Nephron (organoid): ENCODE measurements around the gene AGBL2.
"Not testable (repeated sequence)": the region's sequence is repeated elsewhere in the genome, so short reads cannot be mapped to it uniquely, and the experiment has no call there.

ENCODE experiments used
- H3K27ac Mint-ChIP-seq, 3 experiments: 2 replicates each; pipeline ENCODE4 v1.8.0; 2020; ENCODE audit warnings: mixed read lengths in 3 of 3, mild to moderate bottlenecking in 2 of 3, moderate library complexity in 1 of 3
- H3K27me3 Mint-ChIP-seq: 2 replicates; pipeline ENCODE4 v1.8.0; 2021; ENCODE audit warnings: low read depth, mild to moderate bottlenecking, moderate library complexity, mixed read lengths
- H3K36me3 Mint-ChIP-seq: 2 replicates; pipeline ENCODE4 v1.8.0; 2020; ENCODE audit warnings: low read depth, mixed read lengths
- H3K4me1 Mint-ChIP-seq: 2 replicates; pipeline ENCODE4 v1.8.0; 2020; ENCODE audit warnings: mixed read lengths
- H3K4me3 Mint-ChIP-seq, 3 experiments: 2 replicates each; pipeline ENCODE4 v1.8.0; 2020; ENCODE audit warnings: mild to moderate bottlenecking in 3 of 3, mixed read lengths in 3 of 3, moderate library complexity in 2 of 3
- H3K9me3 Mint-ChIP-seq: 2 replicates; pipeline ENCODE4 v1.8.0; 2020; ENCODE audit warnings: mixed read lengths
- TF ChIP-seq, protein P1 (sequence below), 3 experiments: fragments of 200-600 bp; sonication (generic); IDR thresholded peaks; one replicate each; pipeline ENCODE4 v1.5.0; 2021; ENCODE audit warnings: antibody characterized with exemption in 3 of 3; ENCODE audit not compliant: unreplicated experiment in 3 of 3

The AGBL2 gene

GRCh38 chr11:47715082-47715669 is at the start of gene AGBL2:
AGBL2 (minus strand) TSS chr11:47715369; CDS start chr11:47714650, 719 bp downstream.
- Mint-ChIP-seq H3K4me1 (peaks cover 7% of the 10 kb centered on the region), H3K27ac (peak within 1 kb of the TSS; percentile 65 to 70 (median 66)), H3K36me3 (peaks cover 31% of the 10 kb centered on the region), H3K27me3 (no peaks in the 10 kb centered on the region), H3K4me3 (peak within 1 kb of the TSS; percentile 91 to 97 (median 95)), H3K9me3 (no peaks in the 10 kb centered on the region)
- TF ChIP-seq, protein P1, sequence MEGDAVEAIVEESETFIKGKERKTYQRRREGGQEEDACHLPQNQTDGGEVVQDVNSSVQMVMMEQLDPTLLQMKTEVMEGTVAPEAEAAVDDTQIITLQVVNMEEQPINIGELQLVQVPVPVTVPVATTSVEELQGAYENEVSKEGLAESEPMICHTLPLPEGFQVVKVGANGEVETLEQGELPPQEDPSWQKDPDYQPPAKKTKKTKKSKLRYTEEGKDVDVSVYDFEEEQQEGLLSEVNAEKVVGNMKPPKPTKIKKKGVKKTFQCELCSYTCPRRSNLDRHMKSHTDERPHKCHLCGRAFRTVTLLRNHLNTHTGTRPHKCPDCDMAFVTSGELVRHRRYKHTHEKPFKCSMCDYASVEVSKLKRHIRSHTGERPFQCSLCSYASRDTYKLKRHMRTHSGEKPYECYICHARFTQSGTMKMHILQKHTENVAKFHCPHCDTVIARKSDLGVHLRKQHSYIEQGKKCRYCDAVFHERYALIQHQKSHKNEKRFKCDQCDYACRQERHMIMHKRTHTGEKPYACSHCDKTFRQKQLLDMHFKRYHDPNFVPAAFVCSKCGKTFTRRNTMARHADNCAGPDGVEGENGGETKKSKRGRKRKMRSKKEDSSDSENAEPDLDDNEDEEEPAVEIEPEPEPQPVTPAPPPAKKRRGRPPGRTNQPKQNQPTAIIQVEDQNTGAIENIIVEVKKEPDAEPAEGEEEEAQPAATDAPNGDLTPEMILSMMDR (IDR thresholded peaks at IDR 0.05; ENCODE audit: unreplicated experiment in 3 of 3): no peak

DNA sequence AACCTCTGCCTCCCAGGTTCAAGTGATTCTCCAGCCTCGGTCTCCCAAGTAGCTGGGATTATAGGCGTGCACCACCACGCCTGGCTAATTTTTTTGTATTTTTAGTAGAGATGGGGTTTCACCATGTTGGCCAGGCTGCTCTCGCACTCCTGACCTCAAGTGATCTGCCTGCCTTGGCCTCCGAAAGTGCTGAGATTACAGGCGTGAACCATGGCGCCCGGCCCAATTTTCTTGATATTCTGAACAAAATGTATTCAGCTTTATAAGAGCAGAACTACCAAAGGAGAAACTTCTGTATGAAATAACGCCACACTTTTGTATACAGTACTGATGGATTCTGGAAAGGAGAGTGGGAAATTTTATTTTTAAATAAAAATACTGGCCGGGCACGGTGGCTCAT is 44.1 kb upstream of the AGBL2 start:
- peaks cover 88% of the 10 kb centered on the region for H3K36me3 Mint-ChIP-seq
- H3K27ac Mint-ChIP-seq, H3K4me3 Mint-ChIP-seq, H3K9me3 Mint-ChIP-seq, H3K4me1 Mint-ChIP-seq, H3K27me3 Mint-ChIP-seq: not testable (repeated sequence)

DNA sequence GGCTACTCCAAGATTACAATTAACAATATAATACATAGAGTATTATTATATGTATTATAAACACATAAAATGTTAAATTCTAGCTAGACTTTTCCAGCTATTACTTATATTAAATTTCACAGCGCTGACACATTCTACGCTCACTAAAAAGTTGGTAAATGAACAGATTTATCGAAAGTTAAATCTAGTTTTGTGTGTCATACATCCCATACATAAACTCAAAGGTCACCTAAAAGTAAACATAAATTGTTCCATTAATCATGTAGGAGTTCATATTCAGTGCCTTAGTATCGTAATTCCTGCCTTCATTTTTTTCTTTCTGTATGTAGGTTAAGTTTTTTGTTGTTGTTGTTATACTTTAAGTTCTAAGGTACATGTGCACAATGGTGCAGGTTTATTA is 41.0 kb upstream of the AGBL2 start:
- Mint-ChIP-seq H3K27ac (no peak overlapping the region), H3K4me1 (no peaks in the 10 kb centered on the region), H3K9me3 (no peaks in the 10 kb centered on the region), H3K27me3 (no peaks in the 10 kb centered on the region), H3K36me3 (peaks cover 91% of the 10 kb centered on the region), H3K4me3 (no peak overlapping the region)
- TF ChIP-seq, protein P1 (IDR thresholded peaks at IDR 0.05; ENCODE audit: unreplicated experiment in 3 of 3): no peak

GRCh38 chr11:47750725-47751124 is 35.6 kb upstream of the AGBL2 start:
- Mint-ChIP-seq H3K36me3 (peaks cover 78% of the 10 kb centered on the region), H3K4me1 (no peaks in the 10 kb centered on the region), H3K27me3 (no peaks in the 10 kb centered on the region), H3K4me3 (no peak overlapping the region), H3K27ac (no peak overlapping the region), H3K9me3 (no peaks in the 10 kb centered on the region)
- TF ChIP-seq, protein P1 (IDR thresholded peaks at IDR 0.05; ENCODE audit: unreplicated experiment in 3 of 3): no peak

GRCh38 chr11:47742494-47742893 is 27.3 kb upstream of the AGBL2 start:
- H3K4me3 Mint-ChIP-seq, H3K27me3 Mint-ChIP-seq, H3K27ac Mint-ChIP-seq, H3K9me3 Mint-ChIP-seq, H3K4me1 Mint-ChIP-seq: not testable (repeated sequence)
- peaks cover 86% of the 10 kb centered on the region for H3K36me3 Mint-ChIP-seq

DNA sequence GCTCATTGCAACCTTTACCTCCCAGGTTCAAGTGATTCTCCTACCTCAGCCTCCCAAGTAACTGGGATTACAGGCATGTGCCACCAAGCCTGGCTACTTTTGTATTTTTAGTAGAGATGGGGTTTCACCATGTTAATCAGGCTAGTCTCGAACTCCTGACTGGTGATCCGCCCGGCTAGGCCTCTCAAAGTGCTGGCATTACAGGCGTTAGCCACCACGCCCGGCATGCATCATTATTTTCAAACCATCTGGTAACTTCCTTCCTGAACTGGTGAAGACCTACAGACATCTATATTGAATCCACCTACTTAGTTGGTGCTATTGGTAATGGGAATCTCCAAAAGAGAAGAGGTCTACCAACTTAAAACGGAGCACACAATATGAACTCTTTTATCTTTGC is 22.6 kb upstream of the AGBL2 start:
- not testable (repeated sequence) for H3K9me3 Mint-ChIP-seq, H3K4me1 Mint-ChIP-seq, H3K27ac Mint-ChIP-seq, H3K4me3 Mint-ChIP-seq, H3K27me3 Mint-ChIP-seq
- peaks cover 79% of the 10 kb centered on the region for H3K36me3 Mint-ChIP-seq

GRCh38 chr11:47732271-47732670 is 17.1 kb upstream of the AGBL2 start:
- peaks cover 4% of the 10 kb centered on the region for H3K4me1 Mint-ChIP-seq
- H3K4me3 Mint-ChIP-seq: no peak overlapping the region
- TF ChIP-seq, protein P1 (IDR thresholded peaks at IDR 0.05; ENCODE audit: unreplicated experiment in 3 of 3): no peak
- no peaks in the 10 kb centered on the region for H3K9me3 Mint-ChIP-seq
- no peaks in the 10 kb centered on the region for H3K27me3 Mint-ChIP-seq
- peaks cover 85% of the 10 kb centered on the region for H3K36me3 Mint-ChIP-seq
- H3K27ac Mint-ChIP-seq: no peak overlapping the region
